SK-N-SH (cell line): ENCODE data around the gene RSU1. TPM values are rescaled to one million over a fixed set of nuclear protein-coding genes. Genes with fewer than 3 reads are reported as not detected.

Experiments used
- CTCF ChIA-PET: fragments of 300-600, 350-600 bp; formaldehyde crosslinking; extraction: SDS; loops from one replicate; lab custom pipeline; 2021; lab: Yijun Ruan, JAX
- POLR2A ChIA-PET: fragments of 350-600 bp; sonication (Branson Sonifier 250); formaldehyde crosslinking; extraction: SDS; loops from one replicate; lab custom pipeline; 2020; ENCODE audit warnings: antibody characterized with exemption, inconsistent platforms; lab: Yijun Ruan, JAX
- DNase-seq: peaks from one replicate; pipeline ENCODE4 v3.0.0; 2012
- H2AFZ ChIP-seq: fragments of 200-600 bp; sonication (generic); 2 replicates; pipeline ENCODE4 v1.8.1; 2016; ENCODE audit warnings: antibody characterized with exemption, mild to moderate bottlenecking, low read depth
- H3F3A ChIP-seq: fragments of 200-600 bp; sonication (generic); replicated peaks from 2 replicates; pipeline ENCODE3; 2016; ENCODE audit warnings: antibody characterized with exemption, mild to moderate bottlenecking; ENCODE audit not compliant: insufficient read depth
- H3K27ac ChIP-seq, 2 experiments: fragments of 200-500 bp in 1 of 2; fragments of 200-600 bp in 1 of 2; sonication (Bioruptor generic) in 1 of 2; sonication (generic), shearing (Covaris generic) in 1 of 2; 2 replicates each; pipeline versions ENCODE4 v1.5.1 to v1.6.1; 2014 to 2016; ENCODE audit warnings: low read depth in 2 of 2, inconsistent platforms in 1 of 2, low read length in 1 of 2, mild to moderate bottlenecking in 1 of 2, mixed read lengths in 1 of 2
- H3K27me3 ChIP-seq: fragments of 200-600 bp; sonication (generic), shearing (Covaris generic); 2 replicates; pipeline ENCODE4 v1.6.1; 2016; ENCODE audit warnings: mixed run types; ENCODE audit not compliant: insufficient read depth
- H3K36me3 ChIP-seq, 2 experiments: fragments of 200-500 bp in 1 of 2; fragments of 200-600 bp in 1 of 2; sonication (Bioruptor generic) in 1 of 2; sonication (generic) in 1 of 2; replicated peaks in 1 of 2; 2 replicates each; pipeline versions ENCODE3 to v1.5.1; 2014 to 2016; ENCODE audit warnings: low read length in 1 of 2, mild to moderate bottlenecking in 1 of 2; ENCODE audit not compliant: insufficient read depth in 2 of 2, control insufficient read depth in 1 of 2
- H3K4me1 ChIP-seq, 2 experiments: fragments of 200-500 bp in 1 of 2; fragments of 200-600 bp in 1 of 2; sonication (Bioruptor generic) in 1 of 2; sonication (generic), shearing (Covaris generic) in 1 of 2; 2 replicates each; pipeline versions ENCODE4 v1.5.1 to v1.6.1; 2014 to 2016; ENCODE audit warnings: low read depth in 1 of 2, low read length in 1 of 2, mixed run types in 1 of 2; ENCODE audit not compliant: insufficient read depth in 2 of 2, control insufficient read depth in 1 of 2
- H3K4me2 ChIP-seq: fragments of 200-600 bp; sonication (generic), shearing (Covaris generic); 2 replicates; pipeline ENCODE4 v1.6.1; 2017; ENCODE audit warnings: mixed run types
- H3K4me3 ChIP-seq, 2 experiments: fragments of 200-500 bp in 1 of 2; fragments of 200-600 bp in 1 of 2; sonication (Bioruptor generic) in 1 of 2; sonication (generic), shearing (Covaris generic) in 1 of 2; 2 replicates each; pipeline versions ENCODE4 v1.5.1 to v1.8.1; 2014 to 2016; ENCODE audit warnings: low read depth in 2 of 2, inconsistent platforms in 1 of 2, low read length in 1 of 2, mild to moderate bottlenecking in 1 of 2, mixed read lengths in 1 of 2, moderate library complexity in 1 of 2
- H3K79me2 ChIP-seq: fragments of 200-600 bp; sonication (generic); 2 replicates; pipeline ENCODE4 v1.8.1; 2017; ENCODE audit warnings: mild to moderate bottlenecking; ENCODE audit not compliant: insufficient read depth
- H3K9ac ChIP-seq: fragments of 200-600 bp; sonication (generic); 2 replicates; pipeline ENCODE4 v1.6.1; 2017; ENCODE audit warnings: mixed run types
- H3K9me2 ChIP-seq: fragments of 200-600 bp; sonication (generic); 2 replicates; pipeline ENCODE4 v1.6.1; 2017; ENCODE audit warnings: mixed run types
- H3K9me3 ChIP-seq: fragments of 200-600 bp; sonication (generic); 2 replicates; pipeline ENCODE4 v1.6.1; 2017; ENCODE audit warnings: mixed run types, mild to moderate bottlenecking, moderate library complexity
- H4K20me1 ChIP-seq: fragments of 200-600 bp; sonication (generic); 2 replicates; pipeline ENCODE4 v1.6.1; 2017; ENCODE audit warnings: mild to moderate bottlenecking, mixed run types; ENCODE audit not compliant: insufficient read depth
- ELF1 ChIP-seq: IDR thresholded peaks from 2 replicates; pipeline ENCODE4 v1.4.0; 2012
- EP300 ChIP-seq, 2 experiments: IDR thresholded peaks; 2 replicates each; pipeline versions ENCODE4 v1.4.0 to v1.6.1; 2012; ENCODE audit warnings: borderline replicate concordance in 1 of 2, low read depth in 1 of 2, low read length in 1 of 2
- FOSL2 ChIP-seq: IDR thresholded peaks from 2 replicates; pipeline ENCODE4 v1.4.0; 2012; ENCODE audit warnings: low read depth, mild to moderate bottlenecking, moderate library complexity, borderline replicate concordance
- FOXJ3 ChIP-seq: sonication (generic); formaldehyde crosslinking; IDR thresholded peaks from 2 replicates; pipeline ENCODE4 v1.5.1; 2020; ENCODE audit warnings: mild to moderate bottlenecking, missing genetic modification reagents
- FOXM1 ChIP-seq: IDR thresholded peaks from 2 replicates; pipeline ENCODE4 v1.4.0; 2012; ENCODE audit warnings: low read depth, mild to moderate bottlenecking
- GATA2 ChIP-seq: sonication (generic); formaldehyde crosslinking; IDR thresholded peaks from 2 replicates; pipeline ENCODE4 v1.5.0; 2020; ENCODE audit warnings: mild to moderate bottlenecking, missing genetic modification reagents
- IRF3 ChIP-seq: fragments of 150-350 bp; IDR thresholded peaks from 2 replicates; pipeline ENCODE4 v1.6.1; 2016; ENCODE audit warnings: mild to moderate bottlenecking, low read depth, low read length
- JUND ChIP-seq: IDR thresholded peaks from 2 replicates; pipeline ENCODE4 v1.4.0; 2012
- MXI1 ChIP-seq: IDR thresholded peaks from 2 replicates; pipeline ENCODE4 v1.6.1; 2012; ENCODE audit warnings: mild to moderate bottlenecking, low read depth, low read length, improper control_type of control experiment
- NRF1 ChIP-seq: IDR thresholded peaks from 2 replicates; pipeline ENCODE4 v1.6.1; 2012; ENCODE audit warnings: low read depth, mild to moderate bottlenecking, low read length
- POLR2AphosphoS5 ChIP-seq: IDR thresholded peaks from 2 replicates; pipeline ENCODE4 v1.6.1; 2012; ENCODE audit warnings: low read depth, low read length
- REST ChIP-seq: IDR thresholded peaks from 2 replicates; pipeline ENCODE4 v1.6.1; 2012; ENCODE audit warnings: mild to moderate bottlenecking, low read depth, low read length, moderate library complexity
- RXRA ChIP-seq: IDR thresholded peaks from 2 replicates; pipeline ENCODE4 v1.4.0; 2012; ENCODE audit warnings: low read depth, mild to moderate bottlenecking, borderline replicate concordance
- SIN3A ChIP-seq: IDR thresholded peaks from 2 replicates; pipeline ENCODE4 v1.6.1; 2012; ENCODE audit warnings: low read depth, mild to moderate bottlenecking, low read length, moderate library complexity, borderline replicate concordance
- SMC3 ChIP-seq: IDR thresholded peaks from 2 replicates; pipeline ENCODE4 v1.6.1; 2012; ENCODE audit warnings: low read depth, low read length, improper control_type of control experiment
- TCF12 ChIP-seq: IDR thresholded peaks from 2 replicates; pipeline ENCODE4 v1.4.0; 2012
- YY1 ChIP-seq: IDR thresholded peaks from 2 replicates; pipeline ENCODE4 v1.4.0; 2012; ENCODE audit warnings: low read depth, mild to moderate bottlenecking
- WGBS: methylation state at CpG from one replicate; pipeline ENCODE4 v1.1.6; 2017; ENCODE audit warnings: low lambda C conversion rate; 5-methylcytosine and 5-hydroxymethylcytosine counted together
- polyA plus RNA-seq, 3 experiments: library from polyadenylated mRNA; depleted of rRNA; stranded (reverse); fragments of >200 nt; gene quantifications; 2 replicates each; pipeline ENCODE4 v1.2.3, GENCODE V29; 2012
- TF ChIP-seq, protein P1 (sequence below): IDR thresholded peaks from 2 replicates; pipeline ENCODE4 v1.4.0; 2012; ENCODE audit warnings: low read depth, borderline replicate concordance
- TF ChIP-seq, protein P2 (sequence below): IDR thresholded peaks from 2 replicates; pipeline ENCODE4 v1.4.0; 2012; ENCODE audit warnings: low read depth, borderline replicate concordance

The RSU1 gene
- polyA plus RNA-seq, 1 of the 3 experiments (the other 2 are of a cell fraction): 59.8 TPM

GRCh38 chr10:16788125-16788524 is 29.1 kb downstream of the RSU1 start:
- Histone ChIP-seq H4K20me1 (no peaks in the 10 kb centered on the region; the same call in 1 of the 2 replicates), H3K9me3 (no peaks in the 10 kb centered on the region), H3K36me3 (peaks cover 0 to 8% of the 10 kb centered on the region in 2 experiments), H3K4me3 (no peak overlapping the region), H3K27ac (no peak overlapping the region), H3F3A (no peaks in the 10 kb centered on the region), H3K4me2 (no peak overlapping the region), H3K9me2 (no peaks in the 10 kb centered on the region), H3K79me2 (peaks cover 42% of the 10 kb centered on the region; the same call in 1 of the 2 replicates), H3K4me1 (no peaks in the 10 kb centered on the region), H2AFZ (no peak overlapping the region), H3K27me3 (no peaks in the 10 kb centered on the region), H3K9ac (no peak overlapping the region)
- WGBS: 95% methylated on average over 6 of the region's 6 CpGs
- DNase-seq: no peak
- no peak for TF ChIP-seq NRF1
- no peak for TF ChIP-seq POLR2AphosphoS5
- TF ChIP-seq REST: no peak
- no peak for TF ChIP-seq JUND
- TF ChIP-seq, protein P1, sequence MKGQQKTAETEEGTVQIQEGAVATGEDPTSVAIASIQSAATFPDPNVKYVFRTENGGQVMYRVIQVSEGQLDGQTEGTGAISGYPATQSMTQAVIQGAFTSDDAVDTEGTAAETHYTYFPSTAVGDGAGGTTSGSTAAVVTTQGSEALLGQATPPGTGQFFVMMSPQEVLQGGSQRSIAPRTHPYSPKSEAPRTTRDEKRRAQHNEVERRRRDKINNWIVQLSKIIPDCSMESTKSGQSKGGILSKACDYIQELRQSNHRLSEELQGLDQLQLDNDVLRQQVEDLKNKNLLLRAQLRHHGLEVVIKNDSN: no peak
- no peak for TF ChIP-seq TCF12
- no peak for TF ChIP-seq RXRA
- no peak for TF ChIP-seq SMC3
- TF ChIP-seq ELF1: no peak
- no peak for TF ChIP-seq FOXM1
- TF ChIP-seq EP300 (IDR thresholded peaks at IDR 0.05; ENCODE audit: borderline replicate concordance in 1 of 2, low read depth in 1 of 2, low read length in 1 of 2): no peak
- TF ChIP-seq YY1: no peak
- TF ChIP-seq MXI1: no peak
- no peak for TF ChIP-seq FOSL2
- TF ChIP-seq FOXJ3 (CRISPR knock-in tag): no peak
- no peak for TF ChIP-seq GATA2
- TF ChIP-seq, protein P2, sequence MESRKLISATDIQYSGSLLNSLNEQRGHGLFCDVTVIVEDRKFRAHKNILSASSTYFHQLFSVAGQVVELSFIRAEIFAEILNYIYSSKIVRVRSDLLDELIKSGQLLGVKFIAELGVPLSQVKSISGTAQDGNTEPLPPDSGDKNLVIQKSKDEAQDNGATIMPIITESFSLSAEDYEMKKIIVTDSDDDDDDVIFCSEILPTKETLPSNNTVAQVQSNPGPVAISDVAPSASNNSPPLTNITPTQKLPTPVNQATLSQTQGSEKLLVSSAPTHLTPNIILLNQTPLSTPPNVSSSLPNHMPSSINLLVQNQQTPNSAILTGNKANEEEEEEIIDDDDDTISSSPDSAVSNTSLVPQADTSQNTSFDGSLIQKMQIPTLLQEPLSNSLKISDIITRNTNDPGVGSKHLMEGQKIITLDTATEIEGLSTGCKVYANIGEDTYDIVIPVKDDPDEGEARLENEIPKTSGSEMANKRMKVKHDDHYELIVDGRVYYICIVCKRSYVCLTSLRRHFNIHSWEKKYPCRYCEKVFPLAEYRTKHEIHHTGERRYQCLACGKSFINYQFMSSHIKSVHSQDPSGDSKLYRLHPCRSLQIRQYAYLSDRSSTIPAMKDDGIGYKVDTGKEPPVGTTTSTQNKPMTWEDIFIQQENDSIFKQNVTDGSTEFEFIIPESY: no peak
- TF ChIP-seq SIN3A: no peak
- no peak for TF ChIP-seq IRF3
- CTCF ChIA-PET: no interaction called here
- POLR2A ChIA-PET: no interaction called here
